ENCODE measurements around the gene IRS1. TPM values are rescaled to one million over a fixed set of nuclear protein-coding genes. Genes with fewer than 3 reads are reported as not detected.

Gene IRS1
- polyA plus RNA-seq, 1 of the 3 experiments (the other 2 are of a cell fraction), result 16.5 TPM

DNA sequence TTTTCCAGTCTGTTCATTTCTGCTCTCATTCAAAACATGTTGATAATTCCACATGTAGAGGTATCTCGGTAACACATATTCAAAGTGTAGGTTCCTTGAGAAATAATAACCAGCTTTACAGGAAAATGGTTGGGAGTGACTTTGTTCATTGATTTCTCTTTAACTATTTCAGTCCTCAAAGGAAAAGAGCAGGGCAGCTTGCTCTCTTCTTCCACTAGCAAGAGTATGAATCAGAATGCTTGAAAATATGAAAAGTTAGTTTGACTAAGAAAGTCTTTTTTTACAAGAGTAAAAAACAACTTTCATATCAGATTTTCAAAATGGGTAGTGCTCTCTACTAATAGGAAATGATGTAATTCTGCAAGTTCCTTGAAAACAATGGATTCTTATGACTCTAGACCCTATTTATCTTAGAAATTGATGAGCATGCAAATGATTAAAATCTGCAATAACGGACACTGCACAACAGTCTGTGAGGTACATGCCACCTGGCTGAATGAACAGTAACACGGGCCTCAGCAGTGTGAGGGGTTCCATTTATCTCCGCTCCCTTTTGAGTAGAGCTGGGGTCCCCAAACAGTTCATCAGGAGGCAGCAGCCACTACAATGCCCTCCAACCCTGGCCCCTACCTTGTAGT is 65.6 kb downstream of the IRS1 start (continued):
- TF ChIP-seq, protein P1, sequence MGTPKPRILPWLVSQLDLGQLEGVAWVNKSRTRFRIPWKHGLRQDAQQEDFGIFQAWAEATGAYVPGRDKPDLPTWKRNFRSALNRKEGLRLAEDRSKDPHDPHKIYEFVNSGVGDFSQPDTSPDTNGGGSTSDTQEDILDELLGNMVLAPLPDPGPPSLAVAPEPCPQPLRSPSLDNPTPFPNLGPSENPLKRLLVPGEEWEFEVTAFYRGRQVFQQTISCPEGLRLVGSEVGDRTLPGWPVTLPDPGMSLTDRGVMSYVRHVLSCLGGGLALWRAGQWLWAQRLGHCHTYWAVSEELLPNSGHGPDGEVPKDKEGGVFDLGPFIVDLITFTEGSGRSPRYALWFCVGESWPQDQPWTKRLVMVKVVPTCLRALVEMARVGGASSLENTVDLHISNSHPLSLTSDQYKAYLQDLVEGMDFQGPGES (IDR thresholded peaks at IDR 0.05; ENCODE audit: low read depth, low read length), result no peak

DNA sequence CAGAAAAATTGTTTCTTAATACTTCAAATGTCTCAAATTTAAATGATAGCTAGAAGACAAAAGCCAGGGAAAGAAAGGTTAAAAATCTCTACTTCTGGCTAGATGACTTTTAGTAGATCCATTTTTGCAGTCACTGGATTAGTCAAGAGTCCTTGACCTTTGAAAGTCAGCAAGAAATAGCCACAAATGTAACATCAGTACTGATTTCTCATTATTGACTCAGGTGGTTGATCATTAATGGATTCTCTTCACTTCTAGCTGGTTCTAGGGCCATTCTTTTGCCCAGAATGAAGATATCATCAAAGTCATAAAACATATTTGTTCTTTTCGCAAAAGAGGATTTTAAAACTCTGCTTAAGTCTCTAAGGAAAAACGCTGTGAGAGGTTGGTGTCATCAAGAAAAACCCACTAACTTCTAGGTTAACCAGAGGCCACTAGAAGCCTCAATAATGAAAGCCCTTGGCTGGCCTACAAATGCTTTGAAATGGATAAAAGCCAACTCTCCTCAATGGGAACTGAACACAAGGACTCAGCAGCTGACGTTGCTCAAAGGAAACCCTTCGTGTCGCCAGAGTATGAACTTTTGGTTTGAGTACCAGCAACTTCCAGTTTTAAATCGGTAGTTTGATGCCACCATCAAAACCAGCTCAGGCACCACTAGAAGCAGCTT is 66.3 kb downstream of the IRS1 start:
- no peaks in the 10 kb centered on the region; a peak in 1 of 4 replicates for H3K4me1 ChIP-seq (ENCODE audit: control insufficient read depth in 1 of 2, insufficient read depth in 2 of 2, low read depth in 1 of 2, low read length in 1 of 2)
- H3K9me2 ChIP-seq, result no peaks in the 10 kb centered on the region
- H3K36me3 ChIP-seq (replicated peaks in 1 of 2; ENCODE audit: control insufficient read depth in 1 of 2, insufficient read depth in 2 of 2, low read length in 1 of 2), result peaks cover 12 to 27% of the 10 kb centered on the region in 2 experiments
- H3K4me2 ChIP-seq, result no peak overlapping the region
- H3K27me3 ChIP-seq (ENCODE audit: insufficient read depth), result no peaks in the 10 kb centered on the region
- H3F3A ChIP-seq (replicated peaks; ENCODE audit: insufficient read depth), result peaks cover 7% of the 10 kb centered on the region
- WGBS (ENCODE audit: low lambda C conversion rate), result 89% methylated on average over 6 of the region's 6 CpGs
- TF ChIP-seq CHD2 (IDR thresholded peaks at IDR 0.05; ENCODE audit: low read length, partially characterized antibody) (no peak), FOXJ3 (CRISPR knock-in tag; IDR thresholded peaks at IDR 0.05) (no peak), RFX5 (IDR thresholded peaks at IDR 0.05; ENCODE audit: low read length) (no peak), TAF1 (IDR thresholded peaks at IDR 0.05; ENCODE audit: borderline replicate concordance, low read depth, low read length) (no peak), RCOR1 (IDR thresholded peaks at IDR 0.05; ENCODE audit: low read length) (no peak), MXI1 (IDR thresholded peaks at IDR 0.05; ENCODE audit: low read depth, low read length) (no peak), NFIC (IDR thresholded peaks at IDR 0.05; ENCODE audit: borderline replicate concordance) (no peak), ELF1 (IDR thresholded peaks at IDR 0.05) (no peak), RAD21 (IDR thresholded peaks at IDR 0.05; ENCODE audit: low read length) (no peak), EP300 (IDR thresholded peaks at IDR 0.05; ENCODE audit: borderline replicate concordance in 1 of 2, low read depth in 1 of 2, low read length in 1 of 2) (no peak), FOXM1 (IDR thresholded peaks at IDR 0.05; ENCODE audit: low read depth) (no peak), TCF12 (IDR thresholded peaks at IDR 0.05) (no peak), FOSL2 (IDR thresholded peaks at IDR 0.05; ENCODE audit: borderline replicate concordance, low read depth) (no peak)
- TF ChIP-seq, protein P2, sequence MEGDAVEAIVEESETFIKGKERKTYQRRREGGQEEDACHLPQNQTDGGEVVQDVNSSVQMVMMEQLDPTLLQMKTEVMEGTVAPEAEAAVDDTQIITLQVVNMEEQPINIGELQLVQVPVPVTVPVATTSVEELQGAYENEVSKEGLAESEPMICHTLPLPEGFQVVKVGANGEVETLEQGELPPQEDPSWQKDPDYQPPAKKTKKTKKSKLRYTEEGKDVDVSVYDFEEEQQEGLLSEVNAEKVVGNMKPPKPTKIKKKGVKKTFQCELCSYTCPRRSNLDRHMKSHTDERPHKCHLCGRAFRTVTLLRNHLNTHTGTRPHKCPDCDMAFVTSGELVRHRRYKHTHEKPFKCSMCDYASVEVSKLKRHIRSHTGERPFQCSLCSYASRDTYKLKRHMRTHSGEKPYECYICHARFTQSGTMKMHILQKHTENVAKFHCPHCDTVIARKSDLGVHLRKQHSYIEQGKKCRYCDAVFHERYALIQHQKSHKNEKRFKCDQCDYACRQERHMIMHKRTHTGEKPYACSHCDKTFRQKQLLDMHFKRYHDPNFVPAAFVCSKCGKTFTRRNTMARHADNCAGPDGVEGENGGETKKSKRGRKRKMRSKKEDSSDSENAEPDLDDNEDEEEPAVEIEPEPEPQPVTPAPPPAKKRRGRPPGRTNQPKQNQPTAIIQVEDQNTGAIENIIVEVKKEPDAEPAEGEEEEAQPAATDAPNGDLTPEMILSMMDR (IDR thresholded peaks at IDR 0.05), result no peak
- TF ChIP-seq, protein P3, sequence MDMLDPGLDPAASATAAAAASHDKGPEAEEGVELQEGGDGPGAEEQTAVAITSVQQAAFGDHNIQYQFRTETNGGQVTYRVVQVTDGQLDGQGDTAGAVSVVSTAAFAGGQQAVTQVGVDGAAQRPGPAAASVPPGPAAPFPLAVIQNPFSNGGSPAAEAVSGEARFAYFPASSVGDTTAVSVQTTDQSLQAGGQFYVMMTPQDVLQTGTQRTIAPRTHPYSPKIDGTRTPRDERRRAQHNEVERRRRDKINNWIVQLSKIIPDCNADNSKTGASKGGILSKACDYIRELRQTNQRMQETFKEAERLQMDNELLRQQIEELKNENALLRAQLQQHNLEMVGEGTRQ (IDR thresholded peaks at IDR 0.05; ENCODE audit: borderline replicate concordance, low read depth, low read length), result no peak
- TF ChIP-seq, protein P4, sequence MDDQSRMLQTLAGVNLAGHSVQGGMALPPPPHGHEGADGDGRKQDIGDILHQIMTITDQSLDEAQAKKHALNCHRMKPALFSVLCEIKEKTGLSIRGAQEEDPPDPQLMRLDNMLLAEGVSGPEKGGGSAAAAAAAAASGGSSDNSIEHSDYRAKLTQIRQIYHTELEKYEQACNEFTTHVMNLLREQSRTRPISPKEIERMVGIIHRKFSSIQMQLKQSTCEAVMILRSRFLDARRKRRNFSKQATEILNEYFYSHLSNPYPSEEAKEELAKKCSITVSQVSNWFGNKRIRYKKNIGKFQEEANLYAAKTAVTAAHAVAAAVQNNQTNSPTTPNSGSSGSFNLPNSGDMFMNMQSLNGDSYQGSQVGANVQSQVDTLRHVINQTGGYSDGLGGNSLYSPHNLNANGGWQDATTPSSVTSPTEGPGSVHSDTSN (IDR thresholded peaks at IDR 0.05), result no peak
- TF ChIP-seq, protein P5, sequence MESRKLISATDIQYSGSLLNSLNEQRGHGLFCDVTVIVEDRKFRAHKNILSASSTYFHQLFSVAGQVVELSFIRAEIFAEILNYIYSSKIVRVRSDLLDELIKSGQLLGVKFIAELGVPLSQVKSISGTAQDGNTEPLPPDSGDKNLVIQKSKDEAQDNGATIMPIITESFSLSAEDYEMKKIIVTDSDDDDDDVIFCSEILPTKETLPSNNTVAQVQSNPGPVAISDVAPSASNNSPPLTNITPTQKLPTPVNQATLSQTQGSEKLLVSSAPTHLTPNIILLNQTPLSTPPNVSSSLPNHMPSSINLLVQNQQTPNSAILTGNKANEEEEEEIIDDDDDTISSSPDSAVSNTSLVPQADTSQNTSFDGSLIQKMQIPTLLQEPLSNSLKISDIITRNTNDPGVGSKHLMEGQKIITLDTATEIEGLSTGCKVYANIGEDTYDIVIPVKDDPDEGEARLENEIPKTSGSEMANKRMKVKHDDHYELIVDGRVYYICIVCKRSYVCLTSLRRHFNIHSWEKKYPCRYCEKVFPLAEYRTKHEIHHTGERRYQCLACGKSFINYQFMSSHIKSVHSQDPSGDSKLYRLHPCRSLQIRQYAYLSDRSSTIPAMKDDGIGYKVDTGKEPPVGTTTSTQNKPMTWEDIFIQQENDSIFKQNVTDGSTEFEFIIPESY (IDR thresholded peaks at IDR 0.05; ENCODE audit: borderline replicate concordance, low read depth), result no peak
- ChIA-PET POLR2A (no interaction called here), CTCF (no interaction called here)
- no peak overlapping the region for H3K9ac ChIP-seq
- peaks cover 11% of the 10 kb centered on the region; the same call in 1 of the 2 replicates for H3K79me2 ChIP-seq (ENCODE audit: insufficient read depth)
- no peak for DNase-seq
- H3K9me3 ChIP-seq, result no peaks in the 10 kb centered on the region
- no peak overlapping the region for H3K4me3 ChIP-seq (ENCODE audit: low read depth in 2 of 2, low read length in 1 of 2)
- no peaks in the 10 kb centered on the region for H4K20me1 ChIP-seq (ENCODE audit: insufficient read depth)
- H2AFZ ChIP-seq (ENCODE audit: low read depth), result no peak overlapping the region
- no peak overlapping the region for H3K27ac ChIP-seq (ENCODE audit: low read depth in 2 of 2, low read length in 1 of 2)
